Activated CD4-positive, alpha-beta T cell treated with anti-CD3 and anti-CD28 coated beads for 36 hours (primary cell): ENCODE measurements around the gene CYP4V2. TPM values are rescaled to one million over a fixed set of nuclear protein-coding genes. Genes with fewer than 3 reads are reported as not detected.

ENCODE experiments used
- ATAC-seq: fragments of 200-7000 bp; cut with Tn5 transposase; one replicate; pipeline ENCODE4 v1.10.0; 2021; ENCODE audit warnings: mild to moderate bottlenecking, moderate library complexity
- CTCF ChIA-PET: fragments of 350-600 bp; sonication (Branson Sonifier 250); formaldehyde crosslinking; loops from one replicate; lab custom pipeline; 2021; ENCODE audit warnings: antibody characterized with exemption; lab: Charles Lee
- POLR2A ChIA-PET: fragments of 350-600 bp; sonication (Branson Sonifier 250); formaldehyde crosslinking; loops from one replicate; lab custom pipeline; 2021; ENCODE audit warnings: antibody characterized with exemption, inconsistent platforms; lab: Charles Lee
- DNase-seq: peaks from one replicate; pipeline ENCODE4 v3.0.0-alpha.2; 2020
- H3K27ac Mint-ChIP-seq: one replicate; pipeline ENCODE4 v1.8.0; 2021; ENCODE audit warnings: mixed read lengths
- H3K27me3 Mint-ChIP-seq: one replicate; pipeline ENCODE4 v1.8.0; 2021; ENCODE audit warnings: mixed read lengths
- H3K36me3 Mint-ChIP-seq: one replicate; pipeline ENCODE4 v1.8.0; 2021; ENCODE audit warnings: low read depth, mixed read lengths
- H3K4me1 Mint-ChIP-seq: one replicate; pipeline ENCODE4 v1.8.0; 2021; ENCODE audit warnings: mixed read lengths
- H3K4me3 Mint-ChIP-seq: one replicate; pipeline ENCODE4 v1.8.0; 2021; ENCODE audit warnings: mild to moderate bottlenecking, moderate library complexity, mixed read lengths
- H3K9me3 Mint-ChIP-seq: one replicate; pipeline ENCODE4 v1.8.0; 2021; ENCODE audit warnings: low read depth, mixed read lengths
- intact Hi-C, 2 experiments: fragments of 100-400 bp; cut with DNase I in 1 of 2; cut with micrococcal nuclease in 1 of 2; formaldehyde crosslinking; loops; one replicate each; pipeline versions ENCODE4 v1.14.2 to v1.15.1; 2022 to 2024; cut with DNase I, micrococcal nuclease
- total RNA-seq, 2 experiments: library from RNA; stranded (reverse); gene quantifications; one replicate each; pipeline ENCODE4 v1.2.3, GENCODE V29; 2021

Gene CYP4V2
- total RNA-seq, 2 experiments from 2014 or later, result 4.1 to 4.5 TPM

GRCh38 chr4:186255122-186255521, 63.8 kb downstream of the CYP4V2 start:
- no peak for DNase-seq
- Mint-ChIP-seq H3K27me3 (no peaks in the 10 kb centered on the region), H3K9me3 (no peaks in the 10 kb centered on the region), H3K4me1 (no peaks in the 10 kb centered on the region), H3K36me3 (peaks cover 5% of the 10 kb centered on the region), H3K4me3 (no peak overlapping the region), H3K27ac (no peak overlapping the region)
- intact Hi-C loops, result no loop called here
- CTCF ChIA-PET, result no interaction called here
- POLR2A ChIA-PET, result no interaction called here
- ATAC-seq, result no peak

- H3K4me1 Mint-ChIP-seq, result no peaks in the 10 kb centered on the region
- DNase-seq, result no peak
- ATAC-seq, result no peak
- H3K36me3 Mint-ChIP-seq, result no peaks in the 10 kb centered on the region
- H3K9me3 Mint-ChIP-seq, result no peaks in the 10 kb centered on the region
- ChIA-PET POLR2A (no interaction called here), CTCF (interaction anchor here (0.6 kb wide), 1 partner anchor 191 kb away, joined by 3 read pairs; no protein-coding TSS in a partner anchor)
- intact Hi-C loops, result no loop called here
- H3K27me3 Mint-ChIP-seq, result peaks cover 5% of the 10 kb centered on the region
- no peak overlapping the region for H3K4me3 Mint-ChIP-seq
- H3K27ac Mint-ChIP-seq, result no peak overlapping the region
These were observed 66.9 kb downstream of the CYP4V2 start for GRCh38 chr4:186258216-186258811.

- Mint-ChIP-seq H3K4me1 (no peaks in the 10 kb centered on the region), H3K9me3 (no peaks in the 10 kb centered on the region), H3K36me3 (no peaks in the 10 kb centered on the region), H3K27ac (no peak overlapping the region), H3K4me3 (no peak overlapping the region), H3K27me3 (peaks cover 5% of the 10 kb centered on the region)
- ChIA-PET POLR2A (no interaction called here), CTCF (no interaction called here)
- no peak for DNase-seq
- intact Hi-C loops, result no loop called here
- ATAC-seq, result no peak
These were observed 68.7 kb downstream of the CYP4V2 start for GRCh38 chr4:186260117-186260503.

Other genes starting within 250 kb of the CYP4V2 start
- not detected for gene TLR3, start 122.4 kb upstream of the CYP4V2 start, total RNA-seq
- gene FAM149A, start 86.9 kb upstream of the CYP4V2 start, total RNA-seq, result under 1 TPM; 0.44 to 0.59 TPM
- not detected for gene KLKB1, start 35.9 kb downstream of the CYP4V2 start, total RNA-seq
- gene F11, start 74.6 kb downstream of the CYP4V2 start, total RNA-seq, result not detected